HG03439 (cell line): ENCODE data around the gene PLEKHH3.

Experiments
- ATAC-seq: cut with Tn5 transposase; IDR thresholded peaks from one replicate; pipeline ENCODE4 v1.9.1; 2021; ENCODE audit warnings: mild to moderate bottlenecking, moderate library complexity; ENCODE audit not compliant: unreplicated experiment

PLEKHH3 gene, protein sequence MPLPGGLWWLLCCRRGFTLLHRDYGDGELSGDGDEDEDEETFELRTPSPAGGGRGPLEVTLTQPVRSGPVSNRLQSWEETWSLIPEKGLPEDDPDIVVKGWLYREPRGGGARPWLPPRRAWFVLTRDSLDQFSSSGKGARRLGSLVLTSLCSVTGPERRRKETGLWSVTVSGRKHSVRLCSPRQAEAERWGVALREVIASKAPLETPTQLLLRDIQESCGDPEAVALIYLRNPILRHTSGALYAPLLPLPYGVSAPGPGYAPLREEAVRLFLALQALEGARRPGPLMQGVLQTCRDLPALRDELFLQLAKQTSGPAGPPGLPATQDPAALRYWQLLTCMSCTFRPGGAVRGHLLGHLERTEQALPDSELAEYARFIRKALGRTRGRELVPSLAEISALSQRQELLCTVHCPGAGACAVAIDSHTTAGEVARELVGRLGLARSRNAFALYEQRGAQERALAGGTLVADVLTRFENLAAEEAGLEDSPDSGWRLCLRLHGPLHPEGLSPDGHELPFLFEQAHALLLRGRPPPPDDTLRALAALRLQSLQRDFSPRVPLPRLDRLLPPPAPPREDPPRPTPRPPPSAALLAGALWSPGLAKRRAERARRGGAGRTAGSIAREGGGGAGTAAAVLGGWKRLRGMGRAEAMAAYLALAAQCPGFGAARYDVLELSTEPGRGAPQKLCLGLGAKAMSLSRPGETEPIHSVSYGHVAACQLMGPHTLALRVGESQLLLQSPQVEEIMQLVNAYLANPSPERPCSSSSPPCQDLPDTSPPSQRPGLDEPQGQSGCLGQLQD

DNA sequence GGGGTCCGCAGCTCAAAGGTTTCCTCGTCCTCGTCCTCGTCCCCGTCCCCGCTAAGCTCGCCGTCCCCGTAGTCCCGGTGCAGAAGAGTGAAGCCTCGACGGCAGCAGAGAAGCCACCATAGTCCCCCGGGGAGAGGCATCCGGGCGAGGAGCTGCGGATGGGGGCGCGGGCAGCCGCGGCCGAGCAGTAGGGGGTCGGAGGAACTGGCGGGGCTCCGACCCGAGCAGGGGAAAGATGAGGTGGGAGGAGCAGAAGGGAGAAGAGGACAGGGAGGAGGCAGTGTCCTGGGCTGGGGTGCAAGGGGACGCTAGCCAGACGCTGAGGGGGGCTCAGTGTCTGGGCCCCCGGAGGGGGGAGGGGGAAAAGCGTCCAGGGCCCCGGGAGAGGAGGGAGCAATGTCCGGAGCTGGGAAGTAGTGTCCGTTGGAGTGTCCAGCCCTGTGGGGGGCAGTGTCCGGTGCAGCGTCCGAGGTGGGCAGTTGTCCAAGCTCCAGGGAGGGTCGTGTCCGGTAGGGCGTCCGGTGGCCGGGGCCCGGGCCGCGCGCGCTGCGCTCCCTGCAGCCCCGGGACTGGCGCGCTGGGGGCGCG is at the start of gene PLEKHH3:
TSS of gene PLEKHH3 (minus strand) at position 571 of the 588 bp plus-strand sequence. CDS start at position 140, 431 bp downstream.
- no peak for ATAC-seq

DNA sequence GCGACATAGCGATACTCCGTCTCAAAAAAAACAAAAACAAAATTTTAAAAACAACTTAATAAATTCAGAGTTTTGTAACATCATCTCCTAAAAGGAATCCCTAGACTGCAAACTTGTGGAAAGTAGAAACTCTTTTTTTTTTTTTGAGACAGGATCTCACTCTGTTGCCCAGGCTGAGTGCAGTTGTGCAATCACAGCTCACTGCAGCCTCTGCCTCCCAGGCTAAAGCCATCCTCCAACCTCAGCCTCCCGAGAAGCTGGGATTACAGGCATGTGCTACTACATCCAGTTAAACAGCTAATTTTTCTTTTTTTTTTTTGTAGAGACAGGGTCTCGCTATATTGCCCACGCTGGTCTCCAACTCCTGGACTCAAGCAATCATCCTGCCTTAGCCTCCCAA is 48.3 kb upstream of the PLEKHH3 start:
- no peak for ATAC-seq

DNA sequence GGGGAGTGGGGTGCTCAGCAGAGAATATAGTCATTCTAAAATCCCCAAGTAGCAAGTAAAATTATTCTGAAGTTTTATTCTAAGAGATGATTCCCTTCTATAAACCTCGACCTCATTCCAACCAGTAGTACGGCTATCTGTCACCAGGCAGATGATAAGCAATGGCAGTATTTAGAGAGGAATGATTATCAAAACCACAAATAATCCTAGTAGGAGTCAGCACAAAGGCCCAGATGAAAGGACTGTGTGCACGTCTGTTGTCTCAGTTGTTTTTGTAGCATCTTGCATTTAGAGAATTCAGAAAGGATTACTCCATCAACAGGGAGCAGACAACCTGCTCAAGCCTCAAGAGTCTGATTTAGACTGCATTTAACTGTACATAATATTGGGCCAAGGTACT is 46.8 kb upstream of the PLEKHH3 start:
- ATAC-seq, result no peak

DNA sequence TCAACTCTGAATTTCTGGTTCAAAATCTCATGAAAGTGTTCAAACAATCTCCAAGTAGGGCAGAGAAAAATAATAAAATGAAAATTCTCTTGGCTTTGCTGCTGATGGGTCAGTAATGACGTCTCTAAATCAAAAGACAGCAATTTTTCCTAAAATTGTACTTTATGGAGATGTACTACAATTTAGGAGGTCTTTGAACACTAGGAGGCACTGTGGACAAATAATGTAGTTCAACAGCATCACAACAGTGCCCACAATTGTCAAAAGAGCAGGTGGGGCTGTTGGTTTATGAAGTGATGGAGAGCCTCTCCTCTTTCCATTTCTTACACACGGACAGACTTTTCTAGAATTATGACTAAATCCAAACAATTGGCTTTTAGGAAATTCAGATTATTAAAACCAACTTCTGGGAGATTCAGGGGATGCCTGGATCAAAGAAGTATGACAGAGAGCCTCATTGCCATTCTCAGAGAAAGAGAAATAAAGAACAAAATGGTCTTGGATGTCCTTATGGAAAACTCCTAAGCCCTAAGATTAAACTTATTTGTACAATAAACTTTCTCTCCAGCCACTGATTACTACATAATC is 44.3 kb upstream of the PLEKHH3 start:
- ATAC-seq, result no peak

DNA sequence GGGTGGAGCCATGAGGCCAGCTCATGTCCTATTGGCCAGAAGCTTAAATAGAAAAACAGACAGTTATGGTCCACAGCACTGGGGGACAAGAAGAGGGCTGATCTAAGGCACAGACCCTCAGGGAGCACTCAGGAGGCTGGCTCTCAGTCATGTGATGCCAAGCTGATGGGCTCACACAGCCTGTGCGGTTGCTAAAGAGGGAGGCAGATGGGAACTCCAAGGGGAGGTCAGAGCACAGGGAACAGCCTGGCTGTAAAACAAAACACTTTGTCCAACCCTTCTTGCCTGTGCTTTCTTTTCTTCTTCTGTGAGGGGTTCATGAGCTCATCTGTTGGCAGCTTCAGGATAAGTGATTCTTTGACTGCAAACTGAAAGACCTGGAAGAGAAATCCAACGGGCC is 32.8 kb upstream of the PLEKHH3 start:
- no peak for ATAC-seq

DNA sequence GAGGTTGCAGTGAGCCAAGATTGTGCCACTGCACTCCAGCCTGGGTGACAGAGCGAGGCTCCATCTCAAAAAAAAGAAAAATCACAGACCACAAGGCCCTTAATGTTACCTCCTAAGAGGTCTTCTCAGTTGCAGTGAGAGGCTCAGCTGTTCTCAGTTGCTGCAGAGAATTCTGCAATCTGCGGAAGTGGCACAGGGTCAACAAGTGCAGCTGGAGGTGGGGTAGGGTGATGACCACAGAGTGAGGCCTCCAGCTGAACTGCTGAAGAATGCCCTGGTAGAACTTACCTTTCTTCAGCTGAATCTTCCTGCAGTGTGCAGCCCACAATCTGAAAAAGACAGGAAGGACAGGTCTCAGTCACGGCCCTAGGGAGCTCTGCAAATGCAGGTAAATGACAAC is 31.8 kb upstream of the PLEKHH3 start:
- no peak for ATAC-seq

DNA sequence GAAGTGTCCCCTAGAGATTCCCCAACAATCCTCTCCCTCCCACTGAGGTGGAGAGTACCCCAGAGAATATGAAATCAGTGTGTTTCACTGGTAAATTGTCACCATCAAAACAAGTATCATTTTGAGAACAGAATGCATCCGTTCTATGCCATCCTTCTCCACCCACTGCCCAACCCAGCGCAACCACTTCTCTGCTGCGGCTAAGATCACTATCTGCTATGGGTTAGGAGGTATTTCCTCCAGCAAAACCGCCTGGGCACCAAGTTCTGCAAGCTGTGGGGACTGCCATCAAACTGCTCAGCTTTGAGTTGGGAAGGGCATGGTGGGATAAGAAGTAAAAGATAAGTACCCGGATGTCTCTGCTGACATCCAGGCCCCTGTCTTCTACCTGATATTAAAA is 29.9 kb upstream of the PLEKHH3 start:
- no peak for ATAC-seq

DNA sequence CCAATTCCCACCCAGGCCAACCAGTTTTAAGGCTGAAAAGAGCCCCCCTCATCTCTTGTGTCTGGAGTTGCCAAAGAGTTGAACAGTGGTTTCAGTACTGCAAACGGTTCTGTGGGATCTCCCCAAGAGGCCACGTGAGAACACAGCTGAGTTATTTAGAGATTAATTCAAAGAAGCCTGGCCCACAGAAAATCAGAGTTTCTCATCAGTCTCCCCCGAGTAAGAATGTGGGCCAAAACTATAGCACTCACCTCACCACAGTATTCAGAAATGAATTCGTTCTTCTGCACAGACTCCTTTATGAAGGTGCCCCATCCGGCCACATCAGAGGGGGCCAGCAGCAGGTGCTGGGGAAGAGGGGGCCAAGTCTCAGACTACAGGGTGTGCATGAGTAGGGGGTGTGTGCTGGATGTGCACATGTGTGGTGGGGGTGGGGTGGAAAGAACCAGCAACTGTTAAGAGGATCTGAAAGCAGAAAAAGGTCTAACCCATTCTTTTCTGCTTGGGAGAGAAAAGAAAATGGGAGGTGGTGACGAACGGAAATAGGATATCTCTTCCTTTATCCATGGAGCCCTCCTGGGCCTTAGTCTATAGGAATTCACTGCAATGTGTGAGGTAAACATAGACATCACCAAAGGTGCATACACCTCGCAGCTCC is 28.2 kb upstream of the PLEKHH3 start:
- ATAC-seq, result peak; percentile 53

DNA sequence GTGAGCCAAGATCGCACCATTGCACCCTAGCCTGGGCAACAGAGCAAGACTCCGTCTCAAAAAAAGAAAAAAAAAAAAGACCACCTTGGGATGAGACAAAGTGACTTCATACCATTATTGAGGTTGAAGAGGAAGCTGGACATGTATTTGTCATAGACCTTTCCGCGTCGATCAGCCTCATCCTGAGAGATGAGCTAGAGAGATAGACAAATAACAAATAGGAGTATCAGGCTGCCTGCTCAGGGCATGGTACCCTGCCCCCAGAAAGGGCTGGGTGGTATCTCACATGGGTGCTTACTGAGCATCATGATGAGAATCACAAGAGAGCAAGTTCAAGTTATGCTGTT is 27.7 kb upstream of the PLEKHH3 start:
- ATAC-seq, result peak; percentile 28

DNA sequence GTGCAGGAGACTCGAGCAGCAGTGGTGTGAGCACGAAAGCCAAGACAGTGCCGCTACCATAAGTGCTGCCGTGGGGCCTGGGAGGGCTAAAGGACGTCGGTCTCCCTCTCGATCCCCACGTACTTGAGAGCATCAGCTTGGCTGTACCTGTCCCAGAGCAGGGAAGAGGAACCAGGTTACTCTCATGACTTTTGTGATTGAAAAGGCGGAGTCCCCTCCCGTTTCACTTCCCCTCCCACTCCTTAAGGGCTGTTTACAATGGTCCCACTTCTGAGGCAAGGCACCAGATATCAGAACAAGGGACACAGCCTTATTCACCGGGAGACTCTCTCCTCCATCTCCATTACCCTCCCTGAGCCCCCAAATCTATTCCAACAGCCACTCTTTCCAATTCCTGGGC is 25.7 kb upstream of the PLEKHH3 start:
- ATAC-seq, result no peak

DNA sequence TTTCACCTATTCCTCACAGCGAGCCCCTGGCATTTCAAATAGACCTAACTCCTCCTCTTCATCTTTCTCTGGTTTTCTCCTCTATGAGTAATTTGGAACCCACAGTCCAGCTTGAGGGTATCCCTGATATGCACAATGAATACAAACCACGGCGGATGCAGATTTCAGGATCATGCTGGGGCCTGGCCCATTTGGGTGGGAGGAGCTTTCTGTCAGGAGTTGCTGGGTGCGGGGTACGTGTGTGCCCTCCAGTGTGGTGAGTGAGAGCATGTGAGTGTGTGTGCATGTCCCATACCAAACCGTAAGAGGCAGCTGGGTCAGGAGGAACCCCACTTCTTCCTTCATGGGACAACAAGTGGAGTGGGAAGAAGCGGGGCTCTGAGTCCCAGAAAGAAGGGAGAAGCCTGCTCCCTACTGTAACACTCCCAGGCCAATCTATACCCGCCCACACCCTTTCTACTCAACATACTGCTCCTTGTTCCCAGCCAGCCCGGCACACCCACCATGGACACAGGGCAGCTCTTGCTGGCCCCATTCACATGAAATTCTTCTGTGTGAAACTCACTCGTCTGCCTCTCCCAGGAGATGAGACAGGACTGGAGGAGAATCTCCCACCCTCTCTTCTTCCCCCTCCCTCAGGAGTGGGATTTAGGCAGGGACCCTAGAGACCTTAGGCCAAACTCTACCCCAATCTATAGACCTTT is 23.9 kb upstream of the PLEKHH3 start:
- ATAC-seq, result no peak

DNA sequence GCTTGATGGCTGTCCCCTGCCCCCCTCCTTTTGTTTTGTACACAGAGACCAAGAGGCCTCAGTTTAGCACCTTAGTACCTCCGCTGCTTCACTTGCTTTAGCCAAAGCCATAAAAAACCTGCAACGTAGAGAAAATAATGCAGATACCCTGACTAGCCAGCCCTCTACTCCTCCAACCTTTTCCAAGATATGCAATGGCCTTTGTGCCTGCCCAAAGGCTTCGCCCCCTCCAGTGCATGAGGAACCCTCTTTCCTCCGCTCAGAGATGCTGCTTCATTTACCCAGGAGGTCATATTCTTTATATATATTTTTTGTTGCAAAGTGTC is 22.6 kb upstream of the PLEKHH3 start:
- ATAC-seq, result no peak

DNA sequence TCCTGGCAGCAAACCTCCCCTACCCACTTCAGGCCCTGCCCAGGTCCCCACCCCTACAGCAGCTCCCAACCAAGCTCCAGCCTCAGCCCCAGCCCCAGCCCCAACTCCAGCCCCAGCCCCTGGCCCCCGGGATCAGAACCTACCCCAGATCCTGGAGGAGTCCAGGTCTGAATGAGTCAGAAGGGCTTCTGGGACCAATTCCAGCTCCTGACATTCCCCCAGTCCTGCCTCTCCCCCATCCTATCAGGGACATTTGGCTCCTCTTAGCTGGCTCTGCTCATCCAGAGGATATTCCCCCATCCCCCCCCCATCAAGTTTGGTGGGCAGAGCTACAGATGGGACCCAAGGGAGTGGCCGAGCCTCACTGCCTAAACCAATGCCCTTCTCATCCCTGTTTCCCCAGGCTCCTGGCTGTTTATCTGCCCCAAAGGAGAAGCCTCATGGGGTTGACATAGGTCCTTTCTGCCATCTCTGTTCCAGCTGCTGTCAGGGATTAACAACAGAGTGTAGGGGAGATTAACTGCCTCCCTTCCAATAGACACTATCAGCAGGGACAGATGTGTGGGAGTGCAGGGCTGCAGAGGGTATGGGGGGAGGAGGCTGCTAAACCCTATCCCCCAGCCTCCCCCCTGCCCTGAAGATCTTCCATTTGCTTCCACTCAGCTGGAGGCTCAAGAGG is 22.1 kb upstream of the PLEKHH3 start:
- ATAC-seq, result no peak

DNA sequence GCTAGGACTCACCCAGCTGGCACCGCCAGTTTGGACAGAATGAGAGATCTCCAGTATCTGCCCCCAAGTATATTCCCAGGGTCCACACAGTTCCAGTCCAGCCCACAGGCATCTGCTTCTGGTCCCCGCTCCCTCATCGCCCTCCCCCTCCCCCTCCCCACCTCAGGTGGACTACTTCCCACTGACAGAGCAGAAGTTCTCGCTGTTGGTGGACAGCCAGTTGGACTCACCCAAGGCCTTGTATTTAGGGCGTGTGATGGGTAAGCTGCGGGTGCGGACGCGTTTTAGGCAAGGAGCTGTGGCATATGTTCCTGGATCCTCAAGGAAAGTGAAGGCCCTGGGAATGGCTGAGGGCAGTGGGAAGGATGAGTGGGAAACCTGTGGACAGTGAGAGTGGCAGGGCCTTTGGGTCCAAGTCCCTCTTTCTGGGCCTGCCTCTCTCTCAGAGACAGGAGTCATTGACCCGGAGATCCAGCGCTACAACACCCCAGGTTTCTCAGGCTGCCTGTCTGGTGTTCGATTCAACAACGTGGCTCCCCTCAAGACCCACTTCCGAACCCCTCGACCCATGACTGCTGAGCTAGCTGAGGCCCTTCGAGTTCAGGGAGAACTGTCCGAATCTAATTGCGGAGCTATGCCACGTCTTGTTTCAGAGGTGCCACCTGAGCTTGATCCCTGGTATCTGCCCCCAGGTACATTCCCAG is 20.5 kb upstream of the PLEKHH3 start:
- no peak for ATAC-seq

DNA sequence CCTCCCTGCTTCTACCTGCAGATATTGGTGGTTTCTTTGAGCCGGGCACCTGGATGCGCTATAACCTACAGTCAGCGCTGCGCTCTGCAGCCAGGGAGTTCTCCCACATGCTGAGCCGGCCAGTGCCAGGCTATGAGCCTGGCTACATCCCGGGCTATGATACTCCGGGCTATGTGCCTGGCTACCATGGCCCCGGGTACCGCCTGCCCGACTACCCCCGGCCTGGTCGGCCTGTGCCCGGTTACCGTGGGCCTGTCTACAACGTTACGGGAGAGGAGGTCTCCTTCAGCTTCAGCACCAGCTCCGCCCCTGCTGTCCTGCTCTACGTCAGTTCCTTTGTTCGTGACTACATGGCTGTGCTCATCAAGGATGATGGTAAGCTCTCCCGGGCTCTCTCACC is 18.7 kb upstream of the PLEKHH3 start:
- no peak for ATAC-seq

DNA sequence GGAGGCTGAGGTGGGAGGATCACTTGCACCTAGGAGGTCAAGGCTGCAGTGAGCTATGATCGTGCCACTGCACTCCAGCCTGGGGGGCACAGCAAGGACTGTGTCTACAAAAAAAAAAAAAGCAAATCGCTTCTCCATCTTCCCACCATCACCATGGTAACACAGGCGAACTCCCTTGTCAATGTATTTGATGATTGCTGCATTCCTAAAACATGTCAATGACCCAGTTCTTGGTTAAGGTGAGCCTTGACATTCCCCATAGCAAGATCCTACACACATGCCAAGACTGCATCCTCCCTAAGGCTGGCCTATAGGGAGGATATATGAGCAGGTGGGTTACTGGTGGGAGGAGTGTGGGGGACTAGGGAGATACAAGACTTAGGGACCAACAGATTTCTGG is 17.7 kb upstream of the PLEKHH3 start:
- ATAC-seq, result no peak

DNA sequence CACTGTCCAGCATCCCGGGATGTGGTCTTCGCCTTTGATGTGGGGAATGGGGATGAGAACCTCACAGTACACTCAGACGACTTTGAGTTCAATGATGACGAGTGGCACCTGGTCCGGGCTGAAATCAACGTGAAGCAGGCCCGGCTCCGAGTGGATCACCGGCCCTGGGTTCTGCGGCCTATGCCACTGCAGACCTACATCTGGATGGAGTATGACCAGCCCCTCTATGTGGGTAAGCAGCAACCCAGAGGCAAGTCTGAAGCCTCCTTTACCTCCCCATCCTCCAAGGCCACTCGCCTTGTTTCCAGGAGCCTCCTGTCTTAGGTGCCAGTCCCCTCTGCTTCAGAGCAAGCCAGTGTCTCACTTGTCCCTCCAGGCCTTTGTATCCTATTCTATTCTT is 15.7 kb upstream of the PLEKHH3 start:
- no peak for ATAC-seq

DNA sequence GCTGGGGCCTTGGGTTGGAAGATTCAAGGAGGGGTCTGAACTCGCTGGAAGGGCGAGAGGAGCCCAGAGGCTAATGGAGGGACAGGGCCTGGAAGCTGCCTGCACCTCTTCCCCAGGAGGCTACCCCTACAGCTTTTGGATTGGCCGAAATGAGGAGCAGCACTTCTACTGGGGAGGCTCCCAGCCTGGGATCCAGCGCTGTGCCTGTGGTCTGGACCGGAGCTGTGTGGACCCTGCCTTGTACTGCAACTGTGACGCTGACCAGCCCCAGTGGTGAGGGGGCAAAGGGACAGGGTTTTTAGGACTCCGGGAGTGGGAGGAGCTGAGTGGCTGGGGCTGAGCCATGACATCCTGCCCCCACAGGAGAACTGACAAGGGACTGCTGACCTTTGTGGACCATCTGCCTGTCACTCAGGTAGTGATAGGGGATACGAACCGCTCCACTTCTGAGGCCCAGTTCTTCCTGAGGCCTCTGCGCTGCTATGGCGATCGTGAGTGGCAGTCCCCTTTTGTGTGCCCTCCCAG is 14.3 kb upstream of the PLEKHH3 start:
- no peak for ATAC-seq

DNA sequence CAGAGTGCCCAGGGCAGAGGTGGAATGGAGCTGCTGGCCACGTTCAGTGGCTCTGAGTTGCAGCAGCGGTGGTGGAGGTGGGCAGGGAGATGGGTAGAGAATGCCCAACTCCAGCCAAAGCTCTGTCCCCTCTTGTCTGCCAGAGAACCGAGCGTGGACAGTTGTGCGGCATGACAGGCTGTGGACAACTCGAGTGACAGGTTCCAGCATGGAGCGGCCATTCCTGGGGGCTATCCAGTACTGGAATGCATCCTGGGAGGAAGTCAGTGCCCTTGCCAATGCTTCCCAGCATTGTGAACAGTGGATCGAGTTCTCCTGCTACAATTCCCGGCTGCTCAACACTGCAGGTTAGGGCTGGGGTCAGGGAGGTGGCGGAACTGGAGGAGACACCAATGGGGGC is 13.8 kb upstream of the PLEKHH3 start:
- ATAC-seq, result no peak
